HEK293 (cell line): ENCODE data around the gene POC1B.

ENCODE experiments used
- CTCF ChIA-PET: fragments of 350-600 bp; formaldehyde crosslinking; extraction: SDS; loops from one replicate; lab custom pipeline; 2021; ENCODE audit warnings: antibody characterized with exemption; lab: Yijun Ruan, JAX
- POLR2A ChIA-PET: fragments of 300-600 bp; formaldehyde crosslinking; extraction: SDS; loops from one replicate; lab custom pipeline; 2020; ENCODE audit warnings: antibody characterized with exemption, inconsistent platforms; lab: Yijun Ruan, JAX
- H3K27ac ChIP-seq: fragments of 200-500 bp; sonication (Bioruptor generic); 2 replicates; pipeline ENCODE4 v1.5.1; 2014; ENCODE audit warnings: low read depth, low read length, control low read depth, inconsistent platforms; ENCODE audit errors: extremely low read depth
- H3K36me3 ChIP-seq, 2 experiments: fragments of 200-500 bp in 1 of 2; sonication (Bioruptor generic) in 1 of 2; 1 replicate in 1 of 2; 2 replicates in 1 of 2; pipeline ENCODE4 v1.5.1; 2014 to 2017; ENCODE audit warnings: inconsistent platforms in 2 of 2, low read length in 2 of 2; ENCODE audit not compliant: control insufficient read depth in 2 of 2, insufficient read depth in 1 of 2
- H3K4me1 ChIP-seq: fragments of 200-500 bp; sonication (Bioruptor generic); 2 replicates; pipeline ENCODE4 v1.5.1; 2014; ENCODE audit warnings: mild to moderate bottlenecking, low read length, inconsistent platforms; ENCODE audit not compliant: control insufficient read depth, insufficient read depth
- H3K4me3 ChIP-seq: 2 replicates; pipeline ENCODE4 v1.5.1; 2011; ENCODE audit warnings: low read depth, mild to moderate bottlenecking, control low read depth, low read length, moderate library complexity
- H3K9me3 ChIP-seq: fragments of 200-500 bp; sonication (Bioruptor generic); 2 replicates; pipeline ENCODE4 v1.5.1; 2014; ENCODE audit warnings: low read depth, low read length, inconsistent platforms; ENCODE audit not compliant: control insufficient read depth, insufficient read depth
- IKZF3 ChIP-seq: fragments of 450-650 bp; IDR thresholded peaks from 2 replicates; pipeline ENCODE4 v1.5.0; 2018; ENCODE audit warnings: missing biosample characterization, mild to moderate bottlenecking, missing genetic modification characterization, moderate library complexity
- SP7 ChIP-seq: fragments of 450-650 bp; formaldehyde crosslinking; IDR thresholded peaks from 2 replicates; pipeline ENCODE4 v1.5.1; 2016; ENCODE audit warnings: missing biosample characterization, missing genetic modification characterization
- TCF7L2 ChIP-seq: IDR thresholded peaks from 2 replicates; pipeline ENCODE4 v1.6.1; 2011; ENCODE audit warnings: low read depth, mild to moderate bottlenecking, inconsistent platforms, low read length, moderate library complexity, borderline replicate concordance
- ZNF112 ChIP-seq: fragments of 450-650 bp; formaldehyde crosslinking; IDR thresholded peaks from 2 replicates; pipeline ENCODE4 v1.5.0; 2017; ENCODE audit warnings: missing biosample characterization, missing genetic modification characterization
- ZNF157 ChIP-seq: fragments of 450-650 bp; formaldehyde crosslinking; IDR thresholded peaks from 2 replicates; pipeline ENCODE4 v1.5.1; 2016; ENCODE audit warnings: missing biosample characterization, missing genetic modification characterization
- ZNF174 ChIP-seq: fragments of 450-650 bp; formaldehyde crosslinking; IDR thresholded peaks from 2 replicates; pipeline ENCODE4 v1.5.0; 2017; ENCODE audit warnings: missing biosample characterization, mild to moderate bottlenecking, missing genetic modification characterization
- ZNF37A ChIP-seq: fragments of 450-650 bp; IDR thresholded peaks from 2 replicates; pipeline ENCODE4 v1.5.1; 2018; ENCODE audit warnings: missing biosample characterization, missing genetic modification characterization
- ZNF530 ChIP-seq: fragments of 450-650 bp; formaldehyde crosslinking; IDR thresholded peaks from 2 replicates; pipeline ENCODE4 v1.5.1; 2016; ENCODE audit warnings: low read depth, missing biosample characterization, missing genetic modification characterization
- ZNF544 ChIP-seq: fragments of 450-650 bp; formaldehyde crosslinking; IDR thresholded peaks from 2 replicates; pipeline ENCODE4 v1.5.0; 2017; ENCODE audit warnings: missing biosample characterization, missing genetic modification characterization
- ZNF560 ChIP-seq: fragments of 450-650 bp; formaldehyde crosslinking; IDR thresholded peaks from 2 replicates; pipeline ENCODE4 v1.5.1; 2017; ENCODE audit warnings: missing biosample characterization, missing genetic modification characterization, borderline replicate concordance
- ZNF561 ChIP-seq: fragments of 450-650 bp; IDR thresholded peaks from 2 replicates; pipeline ENCODE4 v1.5.1; 2018; ENCODE audit warnings: missing biosample characterization, missing genetic modification characterization, borderline replicate concordance
- ZNF654 ChIP-seq: fragments of 450-650 bp; formaldehyde crosslinking; IDR thresholded peaks from 2 replicates; pipeline ENCODE4 v1.5.1; 2016; ENCODE audit warnings: low read depth, missing biosample characterization, missing genetic modification characterization
- ZNF660 ChIP-seq: fragments of 450-650 bp; IDR thresholded peaks from 2 replicates; pipeline ENCODE4 v1.5.1; 2018; ENCODE audit warnings: missing biosample characterization, mild to moderate bottlenecking, missing genetic modification characterization
- ZNF777 ChIP-seq: fragments of 450-650 bp; formaldehyde crosslinking; IDR thresholded peaks from 2 replicates; pipeline ENCODE4 v1.5.1; 2017; ENCODE audit warnings: missing biosample characterization, missing genetic modification characterization, borderline replicate concordance
- ZSCAN30 ChIP-seq: fragments of 450-650 bp; IDR thresholded peaks from 2 replicates; pipeline ENCODE4 v1.5.1; 2018; ENCODE audit warnings: missing biosample characterization, mild to moderate bottlenecking, missing genetic modification characterization, moderate library complexity
- TF ChIP-seq, protein P1 (sequence below): fragments of 450-650 bp; formaldehyde crosslinking; IDR thresholded peaks from 2 replicates; pipeline ENCODE4 v1.5.1; 2016; ENCODE audit warnings: missing biosample characterization, missing genetic modification characterization
- TF ChIP-seq, protein P2 (sequence below): IDR thresholded peaks from 2 replicates; pipeline ENCODE4 v1.6.1; 2011; ENCODE audit warnings: mild to moderate bottlenecking, low read depth, low read length, borderline replicate concordance
- TF ChIP-seq, protein P3 (sequence below): fragments of 450-650 bp; formaldehyde crosslinking; IDR thresholded peaks from 2 replicates; pipeline ENCODE4 v1.5.1; 2016; ENCODE audit warnings: missing biosample characterization, missing genetic modification characterization, borderline replicate concordance
- TF ChIP-seq, protein P4 (sequence below): fragments of 450-650 bp; formaldehyde crosslinking; IDR thresholded peaks from 2 replicates; pipeline ENCODE4 v1.5.1; 2016; ENCODE audit warnings: missing biosample characterization, missing genetic modification characterization
- TF ChIP-seq, protein P5 (sequence below): fragments of 450-650 bp; formaldehyde crosslinking; IDR thresholded peaks from 2 replicates; pipeline ENCODE4 v1.5.1; 2017; ENCODE audit warnings: missing biosample characterization, missing genetic modification characterization

The POC1B gene

DNA sequence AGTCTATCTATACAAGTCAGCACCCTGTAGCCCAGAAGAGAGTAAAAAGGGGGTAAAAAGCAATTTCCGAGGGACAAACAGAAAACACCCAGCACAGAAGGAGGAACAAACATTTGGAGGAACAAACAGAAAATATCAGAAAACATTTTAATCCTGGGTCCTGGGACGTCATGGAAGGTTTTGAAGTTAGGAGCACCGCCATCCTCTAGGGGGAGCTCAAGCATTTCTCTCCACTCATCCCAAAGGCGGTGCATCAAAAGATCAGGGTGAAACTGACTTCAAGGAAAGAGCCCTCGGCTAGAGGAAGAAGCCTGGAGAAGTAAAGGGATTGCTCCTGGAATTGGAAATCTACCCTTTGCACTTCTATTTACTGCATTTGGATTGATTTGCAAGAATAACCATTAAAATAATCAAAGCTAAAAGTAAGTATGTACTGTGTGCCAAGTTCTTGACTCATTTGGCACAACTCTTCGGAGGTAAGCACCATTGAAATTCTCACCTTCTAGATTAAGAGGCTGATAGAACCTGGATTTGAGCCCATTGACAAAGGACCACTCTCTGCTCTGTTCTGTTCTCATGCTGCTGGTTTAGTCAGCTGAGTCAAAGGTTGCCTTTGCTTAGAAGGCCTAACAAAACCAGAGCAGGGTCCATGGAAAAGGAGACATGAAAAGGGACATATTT, 17.2 kb upstream of the POC1B start:
- H3K9me3 ChIP-seq = no peaks in the 10 kb centered on the region
- no peaks in the 10 kb centered on the region for H3K36me3 ChIP-seq
- no peaks in the 10 kb centered on the region for H3K4me1 ChIP-seq
- ChIA-PET POLR2A (no interaction called here), CTCF (interaction anchor here (0.6 to 2.1 kb wide), 21 partner anchors 9 to 1409 kb away, joined by 3 to 9 read pairs (median 3); no protein-coding TSS in a partner anchor)
- no peak overlapping the region for H3K27ac ChIP-seq
- no peak overlapping the region for H3K4me3 ChIP-seq
- TF ChIP-seq, protein P1, sequence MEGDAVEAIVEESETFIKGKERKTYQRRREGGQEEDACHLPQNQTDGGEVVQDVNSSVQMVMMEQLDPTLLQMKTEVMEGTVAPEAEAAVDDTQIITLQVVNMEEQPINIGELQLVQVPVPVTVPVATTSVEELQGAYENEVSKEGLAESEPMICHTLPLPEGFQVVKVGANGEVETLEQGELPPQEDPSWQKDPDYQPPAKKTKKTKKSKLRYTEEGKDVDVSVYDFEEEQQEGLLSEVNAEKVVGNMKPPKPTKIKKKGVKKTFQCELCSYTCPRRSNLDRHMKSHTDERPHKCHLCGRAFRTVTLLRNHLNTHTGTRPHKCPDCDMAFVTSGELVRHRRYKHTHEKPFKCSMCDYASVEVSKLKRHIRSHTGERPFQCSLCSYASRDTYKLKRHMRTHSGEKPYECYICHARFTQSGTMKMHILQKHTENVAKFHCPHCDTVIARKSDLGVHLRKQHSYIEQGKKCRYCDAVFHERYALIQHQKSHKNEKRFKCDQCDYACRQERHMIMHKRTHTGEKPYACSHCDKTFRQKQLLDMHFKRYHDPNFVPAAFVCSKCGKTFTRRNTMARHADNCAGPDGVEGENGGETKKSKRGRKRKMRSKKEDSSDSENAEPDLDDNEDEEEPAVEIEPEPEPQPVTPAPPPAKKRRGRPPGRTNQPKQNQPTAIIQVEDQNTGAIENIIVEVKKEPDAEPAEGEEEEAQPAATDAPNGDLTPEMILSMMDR (tag by site-specific recombination) = peak; percentile 74
- TF ChIP-seq ZNF654 (tag by site-specific recombination) (peak; percentile 89), ZNF37A (tag by site-specific recombination) (no peak), ZNF561 (tag by site-specific recombination) (peak; percentile 76; the same call in 1 of the 2 replicates), ZNF660 (tag by site-specific recombination) (peak; percentile 71; the same call in 1 of the 2 replicates), SP7 (tag by site-specific recombination) (0 out of 2 replicates have a peak, but pooled peaks have one; percentile 27), ZNF112 (tag by site-specific recombination) (no peak), ZNF544 (tag by site-specific recombination) (no peak), IKZF3 (peak; percentile 74), ZSCAN30 (tag by site-specific recombination) (0 out of 2 replicates have a peak, but pooled peaks have one; percentile 61), TCF7L2 (peak; percentile 99)
- TF ChIP-seq, protein P2, sequence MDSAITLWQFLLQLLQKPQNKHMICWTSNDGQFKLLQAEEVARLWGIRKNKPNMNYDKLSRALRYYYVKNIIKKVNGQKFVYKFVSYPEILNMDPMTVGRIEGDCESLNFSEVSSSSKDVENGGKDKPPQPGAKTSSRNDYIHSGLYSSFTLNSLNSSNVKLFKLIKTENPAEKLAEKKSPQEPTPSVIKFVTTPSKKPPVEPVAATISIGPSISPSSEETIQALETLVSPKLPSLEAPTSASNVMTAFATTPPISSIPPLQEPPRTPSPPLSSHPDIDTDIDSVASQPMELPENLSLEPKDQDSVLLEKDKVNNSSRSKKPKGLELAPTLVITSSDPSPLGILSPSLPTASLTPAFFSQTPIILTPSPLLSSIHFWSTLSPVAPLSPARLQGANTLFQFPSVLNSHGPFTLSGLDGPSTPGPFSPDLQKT = no peak
- TF ChIP-seq, protein P3, sequence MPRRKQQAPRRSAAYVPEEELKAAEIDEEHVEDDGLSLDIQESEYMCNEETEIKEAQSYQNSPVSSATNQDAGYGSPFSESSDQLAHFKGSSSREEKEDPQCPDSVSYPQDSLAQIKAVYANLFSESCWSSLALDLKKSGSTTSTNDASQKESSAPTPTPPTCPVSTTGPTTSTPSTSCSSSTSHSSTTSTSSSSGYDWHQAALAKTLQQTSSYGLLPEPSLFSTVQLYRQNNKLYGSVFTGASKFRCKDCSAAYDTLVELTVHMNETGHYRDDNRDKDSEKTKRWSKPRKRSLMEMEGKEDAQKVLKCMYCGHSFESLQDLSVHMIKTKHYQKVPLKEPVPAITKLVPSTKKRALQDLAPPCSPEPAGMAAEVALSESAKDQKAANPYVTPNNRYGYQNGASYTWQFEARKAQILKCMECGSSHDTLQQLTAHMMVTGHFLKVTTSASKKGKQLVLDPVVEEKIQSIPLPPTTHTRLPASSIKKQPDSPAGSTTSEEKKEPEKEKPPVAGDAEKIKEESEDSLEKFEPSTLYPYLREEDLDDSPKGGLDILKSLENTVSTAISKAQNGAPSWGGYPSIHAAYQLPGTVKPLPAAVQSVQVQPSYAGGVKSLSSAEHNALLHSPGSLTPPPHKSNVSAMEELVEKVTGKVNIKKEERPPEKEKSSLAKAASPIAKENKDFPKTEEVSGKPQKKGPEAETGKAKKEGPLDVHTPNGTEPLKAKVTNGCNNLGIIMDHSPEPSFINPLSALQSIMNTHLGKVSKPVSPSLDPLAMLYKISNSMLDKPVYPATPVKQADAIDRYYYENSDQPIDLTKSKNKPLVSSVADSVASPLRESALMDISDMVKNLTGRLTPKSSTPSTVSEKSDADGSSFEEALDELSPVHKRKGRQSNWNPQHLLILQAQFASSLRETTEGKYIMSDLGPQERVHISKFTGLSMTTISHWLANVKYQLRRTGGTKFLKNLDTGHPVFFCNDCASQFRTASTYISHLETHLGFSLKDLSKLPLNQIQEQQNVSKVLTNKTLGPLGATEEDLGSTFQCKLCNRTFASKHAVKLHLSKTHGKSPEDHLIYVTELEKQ (tag by site-specific recombination) = no peak

DNA sequence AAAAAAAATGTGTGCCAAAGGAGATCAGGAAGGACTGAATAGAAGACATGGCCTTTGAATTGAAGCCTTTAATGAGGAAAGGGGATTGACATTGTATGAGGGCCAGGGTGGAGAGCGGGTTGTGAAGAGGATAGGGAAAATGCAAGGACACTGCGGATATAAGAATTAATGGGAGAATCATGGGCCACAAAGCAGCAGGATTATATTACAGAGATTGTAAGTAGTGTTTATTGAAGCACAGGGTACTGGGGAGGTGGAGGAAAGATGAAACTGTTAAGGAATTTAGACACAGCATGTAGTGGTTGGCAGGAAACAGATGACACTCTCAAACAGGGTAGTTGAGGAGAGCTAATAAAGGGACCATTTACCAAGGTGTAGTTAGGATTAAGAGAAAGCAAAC, 16.4 kb upstream of the POC1B start:
- H3K9me3 ChIP-seq = no peaks in the 10 kb centered on the region
- no peaks in the 10 kb centered on the region for H3K36me3 ChIP-seq
- TF ChIP-seq ZNF530 (tag by site-specific recombination) (no peak), ZNF560 (tag by site-specific recombination) (no peak), ZNF777 (tag by site-specific recombination) (0 out of 2 replicates have a peak, but pooled peaks have one; percentile 27), ZNF174 (tag by site-specific recombination) (no peak), ZNF157 (tag by site-specific recombination) (no peak)
- TF ChIP-seq, protein P4, sequence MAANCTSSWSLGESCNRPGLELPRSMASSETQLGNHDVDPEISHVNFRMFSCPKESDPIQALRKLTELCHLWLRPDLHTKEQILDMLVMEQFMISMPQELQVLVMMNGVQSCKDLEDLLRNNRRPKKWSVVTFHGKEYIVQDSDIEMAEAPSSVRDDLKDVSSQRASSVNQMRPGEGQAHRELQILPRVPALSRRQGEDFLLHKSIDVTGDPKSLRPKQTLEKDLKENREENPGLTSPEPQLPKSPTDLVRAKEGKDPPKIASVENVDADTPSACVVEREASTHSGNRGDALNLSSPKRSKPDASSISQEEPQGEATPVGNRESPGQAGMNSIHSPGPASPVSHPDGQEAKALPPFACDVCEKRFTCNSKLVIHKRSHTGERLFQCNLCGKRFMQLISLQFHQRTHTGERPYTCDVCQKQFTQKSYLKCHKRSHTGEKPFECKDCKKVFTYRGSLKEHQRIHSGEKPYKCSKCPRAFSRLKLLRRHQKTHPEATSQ (tag by site-specific recombination) = no peak
- TF ChIP-seq, protein P5, sequence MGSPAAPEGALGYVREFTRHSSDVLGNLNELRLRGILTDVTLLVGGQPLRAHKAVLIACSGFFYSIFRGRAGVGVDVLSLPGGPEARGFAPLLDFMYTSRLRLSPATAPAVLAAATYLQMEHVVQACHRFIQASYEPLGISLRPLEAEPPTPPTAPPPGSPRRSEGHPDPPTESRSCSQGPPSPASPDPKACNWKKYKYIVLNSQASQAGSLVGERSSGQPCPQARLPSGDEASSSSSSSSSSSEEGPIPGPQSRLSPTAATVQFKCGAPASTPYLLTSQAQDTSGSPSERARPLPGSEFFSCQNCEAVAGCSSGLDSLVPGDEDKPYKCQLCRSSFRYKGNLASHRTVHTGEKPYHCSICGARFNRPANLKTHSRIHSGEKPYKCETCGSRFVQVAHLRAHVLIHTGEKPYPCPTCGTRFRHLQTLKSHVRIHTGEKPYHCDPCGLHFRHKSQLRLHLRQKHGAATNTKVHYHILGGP = no peak
- no peaks in the 10 kb centered on the region for H3K4me1 ChIP-seq
- ChIA-PET CTCF (interaction anchor here (0.6 to 1.9 kb wide), 10 partner anchors 8 to 1410 kb away, joined by 3 to 6 read pairs (median 3); no protein-coding TSS in a partner anchor), POLR2A (no interaction called here)
- H3K4me3 ChIP-seq = no peak overlapping the region
- no peak overlapping the region for H3K27ac ChIP-seq
